HuH-7.5 (cell line): ENCODE measurements around the gene ERI3.

Experiments
- DNase-seq: peaks from one replicate; pipeline ENCODE4 v3.0.0; 2011; ENCODE audit warnings: low spot score

Gene ERI3

GRCh38 chr1:44316231-44316759 lies 38.8 kb downstream of the ERI3 start:
- no peak for DNase-seq

- no peak for DNase-seq
Observed at GRCh38 chr1:44315521-44315920, 39.5 kb downstream of the ERI3 start.

- no peak for DNase-seq
Observed at GRCh38 chr1:44314452-44314851, 40.6 kb downstream of the ERI3 start.

DNA sequence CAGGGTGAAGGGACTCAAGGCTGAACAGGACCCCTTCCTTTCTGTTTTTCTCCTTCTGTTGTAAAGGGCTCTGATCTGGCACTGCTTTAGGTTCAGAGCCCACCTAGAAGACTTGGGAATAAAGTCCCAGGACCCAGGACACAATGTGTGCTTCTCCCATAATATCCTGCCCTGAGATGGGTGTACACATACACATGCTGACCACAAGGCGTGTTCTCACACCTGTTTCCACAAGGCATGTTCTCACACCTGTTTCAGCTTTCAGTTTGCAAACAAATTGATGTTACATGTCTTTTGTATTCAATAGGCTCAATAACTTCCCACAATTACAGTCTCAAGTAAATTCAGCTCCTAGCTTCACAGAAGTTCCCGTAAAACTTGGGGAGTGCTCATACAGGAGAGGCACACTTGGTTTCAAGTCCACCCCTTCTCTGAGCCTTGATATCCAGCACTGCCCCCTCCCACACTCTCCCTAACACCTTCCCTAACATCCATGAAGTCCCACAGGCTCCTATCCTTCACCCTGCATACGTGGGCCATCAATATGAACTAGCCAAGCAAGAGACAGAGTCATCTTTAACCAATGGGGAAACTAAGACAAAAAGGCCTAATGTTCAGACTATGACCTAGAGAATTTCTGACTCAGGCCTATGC lies 41.7 kb downstream of the ERI3 start:
- DNase-seq = no peak

DNA sequence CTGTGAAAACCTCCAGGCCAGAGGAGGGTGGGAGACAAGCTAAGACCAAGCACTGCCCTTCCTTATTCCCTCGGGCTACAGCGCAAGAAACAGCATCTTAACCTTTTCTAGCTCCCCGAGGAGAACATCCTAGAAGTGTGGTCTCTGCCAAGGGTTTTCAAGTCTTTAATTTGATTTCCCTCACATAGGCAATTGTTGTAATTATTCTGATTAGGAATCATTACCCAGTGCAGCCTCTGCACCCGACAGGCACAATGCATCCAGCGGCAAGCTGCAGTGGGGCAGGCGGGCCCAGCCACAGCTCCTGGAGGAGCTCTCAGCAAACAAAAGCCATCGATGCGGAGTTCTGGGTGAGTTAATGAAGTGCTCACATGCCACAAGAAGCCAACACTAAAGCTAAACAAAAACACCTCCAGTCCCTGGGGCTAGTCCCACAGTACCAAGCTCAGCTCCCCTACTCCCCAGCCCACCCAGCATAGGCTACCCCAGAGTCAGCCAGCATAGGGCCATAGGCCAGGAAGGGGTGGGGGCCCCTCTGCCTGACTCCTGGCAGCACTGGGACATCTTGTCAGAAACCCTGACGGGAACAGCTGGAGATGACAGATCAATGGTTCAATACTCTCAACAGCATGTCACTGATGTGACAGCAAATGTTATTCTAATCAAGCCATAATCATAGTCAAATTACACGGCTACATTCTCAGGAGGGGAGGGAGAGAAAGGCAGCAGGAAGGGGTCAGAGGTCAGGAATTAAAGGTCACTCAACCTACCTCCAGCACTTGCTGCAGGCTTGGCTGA lies 42.5 kb downstream of the ERI3 start:
- no peak for DNase-seq

DNA sequence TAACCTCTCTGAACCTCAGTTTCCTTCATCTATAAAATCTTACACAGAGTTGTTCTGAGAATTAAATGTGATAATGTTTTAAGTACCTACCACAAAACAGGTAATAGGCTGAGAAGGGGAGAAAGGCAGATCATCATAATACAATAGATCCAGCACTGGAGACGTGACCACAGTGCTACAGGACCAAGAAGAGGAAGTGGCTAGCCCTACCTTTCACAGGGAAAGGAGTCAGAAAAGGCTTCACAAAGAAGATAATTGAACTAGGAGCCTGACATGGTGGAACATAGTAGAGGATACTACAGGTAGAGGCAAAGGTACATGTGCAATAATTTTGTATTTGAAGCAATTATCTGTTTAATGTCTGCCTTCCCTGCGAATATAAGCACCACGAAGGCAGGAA lies 45.1 kb downstream of the ERI3 start:
- no peak for DNase-seq

DNA sequence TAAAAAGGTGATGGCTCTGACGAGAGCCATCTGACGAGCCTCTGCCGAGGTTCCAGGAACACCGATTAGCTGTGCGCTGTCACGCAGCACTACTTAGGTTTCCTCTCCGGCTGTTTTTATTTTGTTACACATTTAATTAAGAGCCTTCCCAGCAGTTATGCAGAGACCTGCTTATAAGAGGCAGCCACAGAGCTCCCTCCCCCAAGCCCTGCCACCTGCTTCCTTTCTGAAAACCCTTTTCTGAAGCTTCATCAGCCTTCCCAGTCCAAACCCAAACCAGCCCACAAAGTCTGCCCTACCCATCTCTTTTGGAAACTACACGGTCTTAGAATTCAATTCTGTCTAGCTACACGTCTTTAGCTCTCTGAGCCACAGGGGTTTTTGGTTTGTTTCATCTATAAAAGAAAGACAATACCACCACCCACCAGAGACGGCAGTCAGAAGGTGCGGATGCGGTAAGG lies 49.1 kb downstream of the ERI3 start:
- no peak for DNase-seq

DNA sequence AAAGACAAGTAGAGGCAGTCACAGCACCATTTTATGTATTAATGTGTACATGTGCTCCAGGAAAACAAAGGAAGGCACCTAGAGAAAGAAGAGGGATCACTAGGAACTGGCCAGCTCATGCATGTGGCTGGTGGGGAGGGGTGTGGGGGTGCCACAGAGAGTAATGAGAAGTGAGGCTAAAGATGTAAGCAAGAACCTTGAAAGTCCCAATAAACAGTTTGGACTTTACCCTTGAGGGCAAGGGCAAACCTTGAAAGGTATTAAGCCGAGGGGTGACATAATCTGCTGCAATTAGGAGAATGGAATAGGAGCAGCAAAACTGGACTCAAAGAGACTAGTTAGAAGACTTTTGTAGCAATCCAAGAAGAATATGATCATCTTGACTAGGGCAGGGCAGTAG lies 51.5 kb downstream of the ERI3 start:
- DNase-seq = no peak

- no peak for DNase-seq
Observed at GRCh38 chr1:44302541-44302940, 52.5 kb downstream of the ERI3 start.

GRCh38 chr1:44301442-44301841 lies 53.6 kb downstream of the ERI3 start:
- DNase-seq = no peak

DNA sequence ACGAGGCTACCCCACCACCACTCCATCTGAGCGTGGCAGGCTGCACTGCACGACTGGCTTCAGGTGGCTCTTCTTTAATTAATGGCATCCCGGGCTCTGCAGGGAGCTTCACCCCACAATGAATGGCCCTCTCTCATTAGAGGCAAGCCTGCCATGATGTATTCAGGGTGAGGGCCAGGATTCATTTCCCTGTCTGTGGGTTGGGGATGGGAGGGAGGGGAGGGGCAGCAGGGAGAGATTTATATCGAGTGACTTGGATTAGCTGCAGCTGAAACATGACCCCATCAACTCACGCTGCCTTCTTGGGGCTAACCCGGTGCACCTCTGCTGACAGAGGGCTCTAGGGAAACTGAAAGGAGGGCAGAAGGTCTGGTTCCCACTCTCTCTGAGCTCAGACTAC lies 54.2 kb downstream of the ERI3 start:
- DNase-seq = no peak

GRCh38 chr1:44297695-44298400 lies 57.2 kb downstream of the ERI3 start:
- no peak for DNase-seq

DNA sequence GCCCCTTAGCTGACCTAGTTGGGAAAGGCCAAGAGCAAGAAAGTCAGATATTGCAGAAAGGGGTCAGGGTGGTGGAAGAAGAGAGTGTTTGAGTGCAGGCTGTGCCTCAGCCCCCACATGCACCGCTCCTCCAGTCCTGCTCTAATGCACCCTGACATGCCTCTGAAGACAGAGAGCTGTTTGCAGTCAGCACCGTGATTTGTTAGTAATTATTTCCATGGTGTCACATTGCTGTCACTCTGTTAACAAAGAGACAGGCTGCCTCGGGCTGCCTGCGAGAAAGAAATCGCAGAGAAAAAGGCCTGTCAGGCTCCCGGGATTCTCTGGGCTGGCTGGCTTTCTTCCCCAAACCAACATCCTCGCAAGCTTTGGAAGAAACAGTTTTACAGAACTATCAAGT lies 58.3 kb downstream of the ERI3 start:
- no peak for DNase-seq

DNA sequence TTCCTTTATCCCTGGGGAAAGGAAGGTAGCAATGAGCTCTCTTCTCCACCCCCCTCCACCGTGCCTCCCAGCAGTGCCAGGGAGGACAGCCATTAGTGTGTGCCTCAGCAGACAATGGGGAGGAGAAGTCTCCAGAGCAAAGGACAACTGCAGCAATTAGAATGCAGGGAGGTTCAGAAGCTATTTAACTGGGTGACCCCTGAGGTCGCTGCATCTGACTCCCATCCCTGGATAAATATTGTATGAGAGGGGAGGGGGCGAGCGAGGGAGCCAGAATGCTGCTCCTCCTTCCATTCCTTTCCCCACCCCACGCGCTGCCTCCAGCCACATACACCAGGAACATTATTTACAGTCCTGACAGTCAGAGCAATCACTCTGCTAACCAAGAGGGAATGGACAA lies 59.0 kb downstream of the ERI3 start:
- DNase-seq = no peak

- peak; percentile 33 for DNase-seq
Observed at GRCh38 chr1:44294588-44295007, 60.5 kb downstream of the ERI3 start.

DNA sequence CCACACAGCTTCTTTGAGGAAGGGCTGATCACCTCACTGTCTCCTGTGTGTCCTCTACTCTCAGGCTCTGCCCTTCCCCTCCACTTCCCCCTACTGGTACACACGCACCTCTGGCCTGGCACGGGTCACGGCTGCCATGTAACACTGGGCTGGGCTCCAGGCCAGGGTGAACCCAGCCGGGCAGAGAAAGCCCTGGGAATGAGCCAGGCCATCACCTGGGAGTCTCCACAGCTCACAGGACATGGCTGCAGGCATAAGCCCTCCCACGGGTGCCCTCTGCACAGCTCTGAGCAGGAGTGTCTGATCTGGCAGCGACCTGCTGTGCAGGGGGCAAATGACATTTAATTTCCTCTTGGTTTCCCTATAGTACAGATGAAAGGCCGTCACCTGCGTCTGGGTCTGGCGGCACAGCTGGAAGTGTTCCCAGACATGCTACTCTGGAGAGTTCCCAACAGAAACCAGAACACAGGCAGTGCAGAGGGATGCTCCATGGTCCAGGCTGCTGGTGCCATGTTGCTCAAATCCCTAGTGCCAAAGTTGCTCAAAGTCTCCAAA lies 61.2 kb downstream of the ERI3 start:
- no peak for DNase-seq

DNA sequence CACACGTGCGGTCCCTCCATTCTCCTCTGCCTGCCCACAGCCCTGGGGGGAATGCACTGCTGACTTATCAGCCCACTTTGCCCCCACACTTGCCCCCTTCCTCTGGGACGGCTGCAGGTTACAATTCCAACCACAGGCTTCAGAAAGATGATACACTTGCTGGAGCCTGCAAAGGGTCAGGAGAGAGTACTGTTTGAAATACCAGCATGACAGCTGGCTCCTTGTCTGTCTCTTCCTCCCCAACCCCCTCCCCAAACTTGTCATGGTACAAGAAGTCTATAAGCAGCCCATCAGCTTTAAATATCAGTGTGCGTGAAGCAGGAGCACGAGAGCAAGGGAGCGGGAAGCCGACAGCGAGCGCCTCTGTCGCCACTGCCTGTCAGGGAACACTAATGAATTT lies 62.4 kb downstream of the ERI3 start:
- no peak for DNase-seq

DNA sequence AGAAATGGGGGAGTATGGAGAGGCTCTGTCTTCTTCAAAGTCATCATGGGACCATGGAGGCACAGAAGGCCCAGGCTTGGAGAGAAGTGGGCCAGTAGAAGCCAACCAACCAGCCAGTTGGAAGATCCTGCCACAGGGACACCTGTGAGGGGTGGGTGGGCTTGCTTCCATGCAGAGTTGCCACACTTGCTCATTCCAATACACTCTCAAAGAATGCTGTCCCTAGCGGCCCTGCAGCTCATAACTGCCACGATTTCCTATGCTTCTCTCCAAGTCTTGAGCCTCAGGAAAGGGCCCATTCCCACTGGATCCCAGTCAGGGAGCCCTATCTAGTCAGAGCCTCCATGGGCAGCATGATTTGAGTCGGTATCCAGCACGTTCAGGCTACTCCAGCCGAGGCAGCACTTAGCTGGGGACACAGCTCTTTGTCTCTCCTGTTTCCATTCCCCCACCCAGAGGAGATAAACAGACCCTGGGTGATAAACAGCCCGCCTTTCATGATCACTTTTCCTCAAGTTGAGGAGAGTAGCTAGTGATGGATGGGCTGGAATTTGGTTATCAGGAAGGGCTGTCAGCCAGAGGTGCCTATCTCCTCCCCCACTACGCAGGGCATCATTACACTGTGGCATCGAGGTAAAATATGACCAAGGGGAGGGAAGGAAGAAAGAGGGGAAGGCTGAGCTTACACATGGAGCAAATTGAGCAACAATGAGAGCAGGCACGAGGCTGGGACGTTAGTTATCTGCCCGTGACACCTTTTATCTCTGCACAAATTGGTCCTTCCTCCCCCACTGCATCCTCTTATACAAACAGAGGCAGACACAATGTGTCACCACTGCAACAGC lies 64.6 kb downstream of the ERI3 start:
- no peak for DNase-seq

- no peak for DNase-seq
Observed at GRCh38 chr1:44289530-44289929, 65.5 kb downstream of the ERI3 start.

GRCh38 chr1:44288883-44289282 lies 66.2 kb downstream of the ERI3 start:
- DNase-seq = no peak

- no peak for DNase-seq
Observed at GRCh38 chr1:44284184-44284583, 70.9 kb downstream of the ERI3 start.
